GM12878 (cell line): Measurements from ENCODE around the gene P2RX1. TPM values are rescaled to one million over a fixed set of nuclear protein-coding genes. Genes with fewer than 3 reads are reported as not detected.

ENCODE experiments used
- ATAC-seq: fragments of 200-7000 bp; cut with Tn5 transposase; 3 replicates; pipeline ENCODE4 v1.9.1; 2020; ENCODE audit warnings: mild to moderate bottlenecking, moderate library complexity
- BruUV-seq: library from RNA; stranded (reverse); fragments of 400-500 nt; replicated peaks from 2 replicates; lab custom pipeline; 2021; lab: Mats Ljungman, UMichigan
- CTCF ChIA-PET: fragments of 300-600 bp; sonication (Branson Sonifier 250); formaldehyde crosslinking; extraction: SDS; loops from one replicate; lab custom pipeline; 2021; ENCODE audit warnings: inconsistent platforms; lab: Yijun Ruan, JAX
- POLR2A ChIA-PET: fragments of 350-600 bp; formaldehyde crosslinking; extraction: SDS; loops from one replicate; lab custom pipeline; 2021; ENCODE audit warnings: inconsistent platforms; lab: Charles Lee
- RAD21 ChIA-PET: fragments of 300-600 bp; sonication (Branson Sonifier 250); formaldehyde crosslinking; loops from one replicate; lab custom pipeline; 2023; ENCODE audit warnings: antibody characterized with exemption; ENCODE audit not compliant: unreplicated experiment; lab: Charles Lee
- SMC1A ChIA-PET: fragments of 300-600 bp; sonication (Branson Sonifier 250); formaldehyde crosslinking; loops from one replicate; lab custom pipeline; 2023; ENCODE audit not compliant: unreplicated experiment, uncharacterized antibody; lab: Charles Lee
- DNase-seq: peaks from one replicate; pipeline ENCODE4 v3.0.0-alpha.2; 2011; ENCODE audit warnings: low read depth, low spot score
- FAIRE-seq: peaks from 3 replicates; lab custom pipeline; 2011; peaks lifted over from hg19 to GRCh38; lab: Jason Lieb, UNC
- H2AFZ ChIP-seq: 2 replicates; pipeline ENCODE4 v1.6.0; 2011; ENCODE audit warnings: low read depth, low read length, control low read depth; ENCODE audit not compliant: control insufficient read depth
- H3K27ac ChIP-seq: 2 replicates; pipeline ENCODE4 v1.5.1; 2011; ENCODE audit warnings: control low read depth; ENCODE audit not compliant: control insufficient read depth, insufficient read depth
- H3K27me3 ChIP-seq, 2 experiments: replicated peaks in 1 of 2; 2 replicates each; pipeline versions ENCODE4 v1.6.0 to v1.6.1; 2011; ENCODE audit warnings: low read length in 1 of 2; ENCODE audit not compliant: control insufficient read depth in 2 of 2, insufficient read depth in 2 of 2
- H3K36me3 ChIP-seq, 2 experiments: 2 replicates each; pipeline ENCODE4 v1.5.1; 2011; ENCODE audit warnings: low read length in 1 of 2; ENCODE audit not compliant: control insufficient read depth in 2 of 2, insufficient read depth in 2 of 2
- H3K4me1 ChIP-seq: 2 replicates; pipeline ENCODE4 v1.6.1; 2011; ENCODE audit warnings: mild to moderate bottlenecking, low read length, moderate library complexity, mixed read lengths; ENCODE audit not compliant: control insufficient read depth, insufficient read depth
- H3K4me2 ChIP-seq: 2 replicates; pipeline ENCODE4 v1.6.0; 2011; ENCODE audit warnings: control low read depth; ENCODE audit not compliant: control insufficient read depth, insufficient read depth
- H3K4me3 ChIP-seq: fragments of 200-600 bp; sonication (generic); 2 replicates; pipeline ENCODE4 v1.5.1; 2016
- H3K79me2 ChIP-seq: 2 replicates; pipeline ENCODE4 v1.6.0; 2011; ENCODE audit warnings: low read length; ENCODE audit not compliant: control insufficient read depth, insufficient read depth
- H3K9ac ChIP-seq: 2 replicates; pipeline ENCODE4 v1.8.0; 2011; ENCODE audit warnings: low read length, control low read depth, mixed read lengths; ENCODE audit not compliant: control insufficient read depth, insufficient read depth
- H3K9me3 ChIP-seq: replicated peaks from 3 replicates; pipeline ENCODE4 v1.5.1; 2011; ENCODE audit warnings: mild to moderate bottlenecking, low read length; ENCODE audit not compliant: control insufficient read depth, insufficient read depth
- H4K20me1 ChIP-seq: 2 replicates; pipeline ENCODE4 v1.6.0; 2011; ENCODE audit not compliant: control insufficient read depth, insufficient read depth
- BRCA1 ChIP-seq: IDR thresholded peaks from 2 replicates; pipeline ENCODE4 v1.6.1; 2011; ENCODE audit warnings: low read depth, low read length, improper control_type of control experiment
- CHD2 ChIP-seq: IDR thresholded peaks from 2 replicates; pipeline ENCODE4 v1.6.1; 2011; ENCODE audit warnings: low read depth, low read length, improper control_type of control experiment, borderline replicate concordance
- FOS ChIP-seq: IDR thresholded peaks from 3 replicates; pipeline ENCODE4 v1.6.1; 2011; ENCODE audit warnings: borderline replicate concordance; ENCODE audit not compliant: insufficient read length; ENCODE audit errors: extremely low read depth
- RBBP5 ChIP-seq: fragments of 200-600 bp; sonication (generic); conservative IDR thresholded peaks from 2 replicates; pipeline ENCODE4 v1.6.1; 2016
- RUNX3 ChIP-seq: IDR thresholded peaks from 2 replicates; pipeline ENCODE4 v1.6.1; 2012; ENCODE audit warnings: low read length, inconsistent platforms
- SUPT20H ChIP-seq: IDR thresholded peaks from 2 replicates; pipeline ENCODE4 v1.6.1; 2011; ENCODE audit warnings: low read depth, mild to moderate bottlenecking, low read length, moderate library complexity, borderline replicate concordance; ENCODE audit not compliant: control insufficient read depth
- TCF3 ChIP-seq: IDR thresholded peaks from 2 replicates; pipeline ENCODE4 v1.6.1; 2012; ENCODE audit warnings: low read depth, mild to moderate bottlenecking, low read length, borderline replicate concordance; ENCODE audit not compliant: insufficient read depth
- WGBS: methylation state at CpG from one replicate; pipeline ENCODE4 v1.1.6; 2016; ENCODE audit warnings: low lambda C conversion rate; ENCODE audit not compliant: insufficient replicate concordance, insufficient coverage; ENCODE audit errors: missing lambda C conversion rate; 5-methylcytosine and 5-hydroxymethylcytosine counted together
- in situ Hi-C: fragments of 300-500 bp; cut with MboI; formaldehyde crosslinking; loops from 9 replicates; pipeline ENCODE4 v1.14.3; 2018; ENCODE audit warnings: mixed read lengths
- intact Hi-C: fragments of 100-400 bp; cut with micrococcal nuclease; formaldehyde crosslinking; loops from one replicate; pipeline ENCODE4 v1.14.2; 2022; ENCODE audit not compliant: unreplicated experiment
- polyA plus RNA-seq, 11 experiments: library from polyadenylated mRNA; depleted of rRNA in 4 of 11; unstranded in 6 of 11; stranded (reverse) in 5 of 11; fragments of >200 nt; fragmentation: Nextera tagmentation in 4 of 11; fragmentation: Illumina TruSeq in 1 of 11; extraction: Ambion mirVana in 4 of 11; extraction: Trizol in 1 of 11; gene quantifications; 1 replicate in 1 of 11; 2 replicates in 10 of 11; pipeline versions ENCODE4 v1.2.1 to v1.2.3, GENCODE V29; 2011 to 2016; ENCODE audit warnings: inconsistent platforms in 2 of 11, missing spikeins in 2 of 11, low read depth in 1 of 11
- total RNA-seq, 4 experiments: library from RNA; depleted of rRNA in 3 of 4; stranded (reverse); fragments of >200 nt in 3 of 4; fragmentation: Illumina TruSeq in 1 of 4; extraction: Trizol in 1 of 4; gene quantifications; 2 replicates each; pipeline versions ENCODE4 v1.2.1 to v1.2.3, GENCODE V29; 2013 to 2021
- TF ChIP-seq, protein P1 (sequence below): fragments of 450-650 bp; IDR thresholded peaks from 2 replicates; pipeline ENCODE4 v1.6.1; 2014; ENCODE audit warnings: mild to moderate bottlenecking
- TF ChIP-seq, protein P2 (sequence below): IDR thresholded peaks from 2 replicates; pipeline ENCODE4 v1.6.1; 2011; ENCODE audit warnings: low read depth, mild to moderate bottlenecking, low read length, moderate library complexity, borderline replicate concordance; ENCODE audit errors: extremely low read depth

The P2RX1 gene
- total and polyA plus RNA-seq, 10 of the 15 experiments (the other 5 are each of a cell fraction or from before 2014, with no cell fraction given), result 0.12 to 6.2 (median 3.4) TPM

DNA sequence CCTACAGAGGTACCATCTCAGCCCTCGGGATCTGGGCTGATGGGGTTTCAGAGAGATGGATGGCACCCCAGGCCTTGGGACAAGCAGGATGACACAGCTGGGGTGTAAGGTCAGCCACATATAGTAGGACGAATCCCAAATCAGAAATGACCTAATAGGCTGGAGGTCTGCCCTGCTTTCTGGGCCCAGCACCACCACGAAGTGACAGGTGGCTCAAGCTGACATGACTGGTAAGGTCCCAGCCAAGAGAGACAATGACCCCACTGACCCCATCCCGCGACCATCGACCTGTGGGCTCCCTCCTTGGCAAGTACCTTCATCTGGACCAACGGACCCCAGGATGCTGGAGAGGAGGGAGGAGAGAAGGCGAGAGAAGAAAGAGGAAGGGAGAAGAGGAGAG, 39.0 kb downstream of the P2RX1 start:
- TF ChIP-seq, protein P1, sequence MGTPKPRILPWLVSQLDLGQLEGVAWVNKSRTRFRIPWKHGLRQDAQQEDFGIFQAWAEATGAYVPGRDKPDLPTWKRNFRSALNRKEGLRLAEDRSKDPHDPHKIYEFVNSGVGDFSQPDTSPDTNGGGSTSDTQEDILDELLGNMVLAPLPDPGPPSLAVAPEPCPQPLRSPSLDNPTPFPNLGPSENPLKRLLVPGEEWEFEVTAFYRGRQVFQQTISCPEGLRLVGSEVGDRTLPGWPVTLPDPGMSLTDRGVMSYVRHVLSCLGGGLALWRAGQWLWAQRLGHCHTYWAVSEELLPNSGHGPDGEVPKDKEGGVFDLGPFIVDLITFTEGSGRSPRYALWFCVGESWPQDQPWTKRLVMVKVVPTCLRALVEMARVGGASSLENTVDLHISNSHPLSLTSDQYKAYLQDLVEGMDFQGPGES, result no peak
- no peak for TF ChIP-seq RUNX3
- TF ChIP-seq FOS, result no peak
- no peak for TF ChIP-seq RBBP5
- no peak for TF ChIP-seq CHD2
- no peak for TF ChIP-seq SUPT20H
- TF ChIP-seq TCF3, result no peak
- TF ChIP-seq BRCA1, result no peak
- TF ChIP-seq, protein P2, sequence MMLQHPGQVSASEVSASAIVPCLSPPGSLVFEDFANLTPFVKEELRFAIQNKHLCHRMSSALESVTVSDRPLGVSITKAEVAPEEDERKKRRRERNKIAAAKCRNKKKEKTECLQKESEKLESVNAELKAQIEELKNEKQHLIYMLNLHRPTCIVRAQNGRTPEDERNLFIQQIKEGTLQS, result no peak
- no peaks in the 10 kb centered on the region for H3K27me3 ChIP-seq
- WGBS, result 40% methylated on average over 8 of the region's 8 CpGs
- CTCF ChIA-PET, result interaction anchor here (1.5 kb wide), 1 partner anchor 140 kb away, joined by 3 read pairs; no protein-coding TSS in a partner anchor
- H3K79me2 ChIP-seq, result no peaks in the 10 kb centered on the region
- POLR2A ChIA-PET, result no interaction called here
- no peak for ATAC-seq
- in situ Hi-C loops, result no loop called here
- FAIRE-seq, result no peak
- H3K9me3 ChIP-seq, result no peaks in the 10 kb centered on the region
- no peaks in the 10 kb centered on the region for H3K4me1 ChIP-seq
- H2AFZ ChIP-seq, result no peak overlapping the region
- no peak overlapping the region for H3K27ac ChIP-seq
- no peak overlapping the region for H3K4me2 ChIP-seq
- no TSS peak for BruUV-seq
- SMC1A ChIA-PET, result no interaction called here
- H3K36me3 ChIP-seq, result no peaks in the 10 kb centered on the region
- RAD21 ChIA-PET, result no interaction called here
- intact Hi-C loops, result no loop called here
- H4K20me1 ChIP-seq, result no peaks in the 10 kb centered on the region
- no peak for DNase-seq
- no peak overlapping the region for H3K9ac ChIP-seq
- no peak overlapping the region for H3K4me3 ChIP-seq
